Stimulated activated CD4-positive, alpha-beta T cell treated with anti-CD3 and anti-CD28 coated beads, Interleukin-4, amount 100 ng/mL, for 48 hours (primary cell): ENCODE data around the gene CD200R1.

Source experiments
- DNase-seq, 2 donors: peaks; one replicate each; pipeline ENCODE4 v3.0.0-alpha.2; 2020; ENCODE audit warnings: low read depth in 2 of 2

Gene CD200R1

GRCh38 chr3:112974894-112975293, at the start of gene CD200R1:
CD200R1 (minus strand) TSS chr3:112975103; CDS start chr3:112974857, 246 bp downstream.
- DNase-seq = no peak

GRCh38 chr3:113021471-113021870, 46.6 kb upstream of the CD200R1 start:
- no peak for DNase-seq

GRCh38 chr3:113019182-113020137, 44.6 kb upstream of the CD200R1 start:
- peak; percentile 86 to 90 for DNase-seq

- no peak for DNase-seq
These were observed 43.8 kb upstream of the CD200R1 start for GRCh38 chr3:113018536-113019181.

- no peak for DNase-seq
These were observed 38.7 kb upstream of the CD200R1 start for GRCh38 chr3:113013593-113013992.

- DNase-seq = no peak
These were observed 33.2 kb upstream of the CD200R1 start for GRCh38 chr3:113008117-113008516.

GRCh38 chr3:113006359-113007056, 31.6 kb upstream of the CD200R1 start:
- DNase-seq = no peak

GRCh38 chr3:113005611-113006010, 30.7 kb upstream of the CD200R1 start:
- no peak for DNase-seq

- no peak for DNase-seq
These were observed 27.8 kb upstream of the CD200R1 start for GRCh38 chr3:113002679-113003078.

GRCh38 chr3:113002037-113002436, 27.1 kb upstream of the CD200R1 start:
- DNase-seq = no peak

GRCh38 chr3:113000691-113001090, 25.8 kb upstream of the CD200R1 start:
- DNase-seq = no peak

GRCh38 chr3:112995800-112996199, 20.9 kb upstream of the CD200R1 start:
- DNase-seq = no peak

- peak; percentile 77 to 86 for DNase-seq
These were observed 16.0 kb upstream of the CD200R1 start, which contains the start of gene GTPBP8 for GRCh38 chr3:112990672-112991602. GTPBP8 (plus strand) TSS chr3:112990984; CDS start chr3:112991000, 16 bp downstream.

GRCh38 chr3:112987710-112988334, 12.9 kb upstream of the CD200R1 start:
- DNase-seq = no peak

GRCh38 chr3:112984485-112984884, 9.6 kb upstream of the CD200R1 start:
- no peak for DNase-seq

GRCh38 chr3:112982710-112983109, 7.8 kb upstream of the CD200R1 start:
- DNase-seq = no peak

- DNase-seq = no peak
These were observed 5.2 kb upstream of the CD200R1 start for GRCh38 chr3:112980080-112980479.

- no peak for DNase-seq
These were observed 4.4 kb upstream of the CD200R1 start for GRCh38 chr3:112979244-112979832.

- no peak for DNase-seq
These were observed 2.0 kb upstream of the CD200R1 start for GRCh38 chr3:112976953-112977352.

GRCh38 chr3:112976001-112976400, 1.1 kb upstream of the CD200R1 start:
- no peak for DNase-seq
